HFF-Myc (cell line): ENCODE measurements around the gene LGALS1.
A peak's percentile ranks its signal among the peaks of the same experiment; 100 is the strongest.

Source experiments
- DNase-seq: peaks from one replicate; pipeline ENCODE4 v3.0.0-alpha.2; 2011; ENCODE audit warnings: low read depth; ENCODE audit errors: extremely low read depth
- H3K4me3 ChIP-seq: replicated peaks from 2 replicates; pipeline ENCODE4 v1.5.1; 2011; ENCODE audit warnings: low read depth, mild to moderate bottlenecking, control low read depth, low read length
- TF ChIP-seq, protein P1 (sequence below): IDR thresholded peaks from 2 replicates; pipeline ENCODE4 v1.5.1; 2012; ENCODE audit warnings: mild to moderate bottlenecking, low read depth, low read length, control low read depth; ENCODE audit errors: missing control alignments

The LGALS1 gene

GRCh38 chr22:37674951-37675929, at the start of gene LGALS1:
Gene LGALS1 (plus strand): TSS chr22:37675636. CDS start chr22:37675703, 67 bp downstream.
- TF ChIP-seq, protein P1, sequence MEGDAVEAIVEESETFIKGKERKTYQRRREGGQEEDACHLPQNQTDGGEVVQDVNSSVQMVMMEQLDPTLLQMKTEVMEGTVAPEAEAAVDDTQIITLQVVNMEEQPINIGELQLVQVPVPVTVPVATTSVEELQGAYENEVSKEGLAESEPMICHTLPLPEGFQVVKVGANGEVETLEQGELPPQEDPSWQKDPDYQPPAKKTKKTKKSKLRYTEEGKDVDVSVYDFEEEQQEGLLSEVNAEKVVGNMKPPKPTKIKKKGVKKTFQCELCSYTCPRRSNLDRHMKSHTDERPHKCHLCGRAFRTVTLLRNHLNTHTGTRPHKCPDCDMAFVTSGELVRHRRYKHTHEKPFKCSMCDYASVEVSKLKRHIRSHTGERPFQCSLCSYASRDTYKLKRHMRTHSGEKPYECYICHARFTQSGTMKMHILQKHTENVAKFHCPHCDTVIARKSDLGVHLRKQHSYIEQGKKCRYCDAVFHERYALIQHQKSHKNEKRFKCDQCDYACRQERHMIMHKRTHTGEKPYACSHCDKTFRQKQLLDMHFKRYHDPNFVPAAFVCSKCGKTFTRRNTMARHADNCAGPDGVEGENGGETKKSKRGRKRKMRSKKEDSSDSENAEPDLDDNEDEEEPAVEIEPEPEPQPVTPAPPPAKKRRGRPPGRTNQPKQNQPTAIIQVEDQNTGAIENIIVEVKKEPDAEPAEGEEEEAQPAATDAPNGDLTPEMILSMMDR: no peak
- peak within 1 kb of the TSS; percentile 88 for H3K4me3 ChIP-seq
- peak; percentile 93 for DNase-seq

GRCh38 chr22:37625737-37626136, 49.7 kb upstream of the LGALS1 start:
- DNase-seq: no peak
- TF ChIP-seq, protein P1: no peak
- no peak overlapping the region for H3K4me3 ChIP-seq

DNA sequence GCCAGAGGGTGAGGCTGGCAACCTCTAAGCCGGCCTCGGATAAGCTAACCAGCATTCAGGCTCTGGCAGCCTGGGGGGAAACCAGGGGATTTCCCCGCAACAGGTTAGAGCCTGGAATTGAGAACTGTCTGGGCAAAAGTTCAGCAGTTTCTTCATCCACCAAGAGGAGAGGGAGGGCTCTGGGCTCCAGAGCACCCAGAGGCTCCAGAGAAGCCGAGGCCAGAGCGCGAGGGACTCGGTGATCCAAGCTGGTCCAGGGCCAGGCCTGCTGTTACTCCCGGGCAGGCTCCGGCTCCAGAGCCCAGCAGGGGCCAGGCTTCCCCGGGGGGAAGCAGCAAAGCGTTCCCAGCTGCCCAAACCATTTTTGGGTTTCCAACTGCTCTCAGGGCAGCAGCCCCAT, 49.3 kb upstream of the LGALS1 start:
- no peak overlapping the region for H3K4me3 ChIP-seq
- DNase-seq: no peak
- TF ChIP-seq, protein P1: no peak

DNA sequence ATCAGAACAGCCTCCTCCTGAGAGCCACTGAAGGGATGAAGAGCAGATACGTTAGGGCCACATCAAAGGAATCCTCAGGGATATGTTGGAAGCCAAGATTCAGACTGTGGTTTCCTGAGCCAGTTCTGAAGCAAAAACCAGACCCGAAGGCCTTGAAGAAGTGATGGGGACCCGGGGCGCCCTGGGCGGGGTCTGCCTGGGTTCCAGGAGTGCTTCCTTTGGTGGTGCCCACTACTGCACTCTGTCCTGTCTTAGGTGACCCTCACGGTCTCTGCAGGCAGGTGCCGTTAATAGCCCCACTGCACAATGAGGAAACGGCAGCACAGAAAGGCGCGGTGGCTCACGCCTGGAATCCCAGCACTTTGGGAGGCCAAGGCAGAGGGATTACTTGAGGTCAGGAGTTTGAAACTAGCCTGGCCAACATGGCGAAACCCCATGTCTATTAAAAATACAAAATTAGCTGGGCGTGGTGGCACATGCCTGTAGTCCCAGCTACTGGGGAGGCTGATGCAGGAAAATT, 48.8 kb upstream of the LGALS1 start:
- TF ChIP-seq, protein P1: no peak
- no peak for DNase-seq
- no peak overlapping the region for H3K4me3 ChIP-seq

DNA sequence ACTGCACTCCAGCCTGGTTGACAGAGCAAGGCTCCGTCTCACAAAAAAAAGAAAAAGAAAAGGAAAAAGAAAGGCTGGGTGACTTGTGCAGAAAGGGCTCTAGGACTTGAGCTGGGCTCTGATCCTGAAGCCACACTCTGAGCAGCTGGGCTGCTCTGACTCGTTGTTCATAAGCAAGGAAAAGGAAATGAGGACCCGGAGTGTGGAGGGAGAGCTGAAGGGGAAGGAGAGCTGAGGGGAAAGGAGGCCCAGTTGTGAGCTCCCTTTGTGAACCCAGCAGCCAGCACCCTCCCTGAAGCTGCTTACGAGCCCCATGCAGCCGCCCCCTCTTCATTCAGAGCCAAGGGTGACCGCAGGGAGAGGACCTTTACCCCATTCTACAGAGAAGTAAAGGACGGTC, 48.3 kb upstream of the LGALS1 start:
- DNase-seq: no peak
- H3K4me3 ChIP-seq: no peak overlapping the region
- TF ChIP-seq, protein P1: no peak

DNA sequence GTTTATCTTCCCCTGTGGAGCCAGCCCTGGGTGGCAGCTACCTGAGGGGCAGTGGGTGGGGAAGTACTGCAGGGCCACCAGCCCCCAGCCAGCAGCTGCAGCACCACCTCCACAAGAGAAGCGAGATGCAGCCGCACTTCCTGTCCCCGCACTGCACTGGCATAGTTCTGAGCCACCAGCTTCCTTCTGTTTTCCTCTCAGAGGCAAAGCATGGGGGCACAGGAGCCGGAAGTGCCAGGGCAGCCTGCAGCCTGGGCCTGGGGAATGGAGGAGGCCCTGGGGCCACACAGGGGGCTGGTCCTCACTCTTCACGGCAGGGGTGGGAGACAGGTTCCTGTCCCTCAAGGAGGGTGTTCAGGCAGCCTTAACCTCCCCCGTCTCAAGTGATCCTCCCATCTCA, 47.9 kb upstream of the LGALS1 start:
- DNase-seq: no peak
- TF ChIP-seq, protein P1: no peak
- no peak overlapping the region for H3K4me3 ChIP-seq
